GM21529 (cell line): ENCODE data around the gene A2ML1.
"Not testable (repeated sequence)": the region's sequence is repeated elsewhere in the genome, so short reads cannot be mapped to it uniquely, and the experiment has no call there.

ENCODE experiments used
- ATAC-seq: cut with Tn5 transposase; IDR thresholded peaks from one replicate; pipeline ENCODE4 v1.9.1; 2021; ENCODE audit not compliant: unreplicated experiment

Gene A2ML1

GRCh38 chr12:8816448-8817050 is 5.9 kb upstream of the A2ML1 start:
- no peak for ATAC-seq

DNA sequence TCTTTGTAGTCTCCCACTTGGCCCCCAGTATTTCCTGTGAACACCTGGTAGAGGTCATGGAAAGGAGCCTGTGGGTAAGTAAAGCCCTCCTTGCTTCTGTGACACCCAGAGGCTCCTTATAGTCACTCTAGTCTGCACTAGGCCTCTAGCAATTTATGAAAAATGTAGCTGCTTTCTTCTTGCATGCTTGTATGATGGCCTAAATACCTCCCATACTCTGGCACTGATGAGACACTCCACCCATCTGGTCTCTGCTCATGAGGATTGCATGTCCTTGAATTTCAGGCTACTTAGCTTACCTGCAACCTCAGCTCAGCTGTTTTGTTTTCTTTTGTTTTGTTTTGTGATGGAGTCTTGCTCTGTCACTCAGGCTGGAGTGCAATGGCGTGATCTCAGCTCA is 4.6 kb upstream of the A2ML1 start:
- ATAC-seq = no peak

GRCh38 chr12:8818526-8818925 is 3.9 kb upstream of the A2ML1 start:
- ATAC-seq = no peak

- no peak for ATAC-seq
These were observed 2.8 kb upstream of the A2ML1 start for GRCh38 chr12:8819666-8819980.

DNA sequence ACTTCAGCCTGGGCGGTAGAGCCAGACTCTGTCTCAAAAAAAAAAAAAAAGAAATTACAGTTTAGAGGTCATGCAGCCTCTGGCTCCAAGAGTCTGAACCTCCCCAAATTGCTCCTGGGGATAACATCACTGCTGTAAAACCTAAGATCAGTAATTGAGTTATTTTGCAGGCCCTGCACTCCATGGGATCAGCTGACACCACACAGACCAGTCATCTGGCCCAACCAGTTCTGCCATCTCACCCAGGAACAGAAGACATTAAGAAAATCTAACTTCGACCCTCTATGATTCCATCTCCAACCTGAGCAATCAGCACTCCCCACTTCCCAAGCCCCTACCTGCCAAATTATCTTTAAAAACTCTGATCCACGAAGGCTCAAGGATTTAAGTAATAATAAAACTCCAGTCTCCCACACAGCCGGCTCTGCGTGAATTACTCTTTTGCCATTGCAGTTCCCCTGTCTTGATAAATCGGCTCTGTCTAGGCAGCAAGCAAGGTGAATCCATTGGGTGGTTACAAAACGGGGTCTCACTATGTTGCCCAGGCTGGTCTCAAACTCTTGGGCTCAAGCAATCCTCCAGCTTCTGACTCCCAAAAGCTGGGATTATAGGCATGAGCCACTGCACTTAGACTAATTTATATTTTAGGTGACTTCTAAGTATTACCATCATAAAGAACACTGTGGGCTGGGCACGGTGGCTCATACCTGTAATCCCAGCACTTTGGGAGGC is 1.6 kb upstream of the A2ML1 start:
- ATAC-seq = not testable (repeated sequence)

DNA sequence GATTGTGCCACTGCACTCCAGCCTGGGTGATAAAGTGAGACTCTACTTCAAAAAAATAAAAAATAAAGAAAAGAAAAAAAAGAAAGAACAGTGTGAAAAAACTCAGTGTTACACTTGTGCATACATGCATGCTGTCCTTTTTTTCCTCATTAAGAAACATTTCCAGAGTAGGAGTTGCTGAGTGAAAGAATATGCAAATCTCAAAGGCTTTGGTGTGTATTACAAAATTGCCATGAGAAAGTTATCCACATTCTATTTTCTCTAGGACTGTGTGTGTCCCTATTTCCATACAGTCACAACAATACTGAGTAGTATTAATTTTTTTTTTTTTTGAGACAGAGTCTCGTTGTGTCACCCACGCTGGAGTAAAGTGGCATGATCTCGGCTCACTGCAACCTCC is 830 bp upstream of the A2ML1 start:
- no peak for ATAC-seq

GRCh38 chr12:8823565-8824300 is 1.3 kb downstream of the A2ML1 start:
- ATAC-seq = no peak

DNA sequence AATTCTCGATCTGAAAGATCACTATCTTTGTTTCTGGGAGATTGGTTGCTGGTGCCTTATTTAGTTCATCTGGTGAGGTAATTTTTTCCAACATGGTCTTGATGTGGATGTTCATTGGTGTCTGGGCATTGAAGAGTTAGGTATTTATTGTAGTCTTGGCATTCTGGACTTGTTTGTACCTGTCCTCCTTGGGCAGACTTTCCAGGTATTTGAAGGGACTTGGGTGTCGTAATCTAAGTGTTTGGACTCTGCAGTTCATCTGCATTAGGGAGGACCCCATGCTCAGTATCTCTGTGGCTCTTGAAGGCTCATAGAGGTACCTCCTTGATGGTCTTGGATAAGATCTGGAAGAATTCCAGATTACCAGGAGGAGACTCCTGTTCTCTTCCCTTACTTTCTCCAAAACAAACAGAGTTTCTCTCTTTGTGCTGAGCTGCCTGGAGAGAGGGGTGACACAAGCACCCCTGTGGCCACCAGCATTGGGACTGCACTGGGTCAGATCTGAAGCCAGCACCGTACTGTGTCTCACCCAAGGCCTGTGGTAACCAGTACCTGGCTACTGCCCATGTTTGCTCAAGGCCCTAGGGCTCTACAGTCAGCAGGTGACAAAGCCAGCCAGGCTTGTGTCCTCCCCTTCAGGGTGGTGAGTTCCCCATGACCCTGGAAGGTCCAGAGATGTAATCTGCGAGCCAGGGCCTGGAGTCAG is 5.3 kb downstream of the A2ML1 start:
- ATAC-seq = no peak

GRCh38 chr12:8828257-8829124 is 6.1 kb downstream of the A2ML1 start:
- ATAC-seq = no peak

GRCh38 chr12:8829125-8829518 is 6.7 kb downstream of the A2ML1 start:
- ATAC-seq = no peak

- no peak for ATAC-seq
These were observed 7.2 kb downstream of the A2ML1 start for GRCh38 chr12:8829621-8830020.

GRCh38 chr12:8831116-8831515 is 8.7 kb downstream of the A2ML1 start:
- ATAC-seq = no peak

DNA sequence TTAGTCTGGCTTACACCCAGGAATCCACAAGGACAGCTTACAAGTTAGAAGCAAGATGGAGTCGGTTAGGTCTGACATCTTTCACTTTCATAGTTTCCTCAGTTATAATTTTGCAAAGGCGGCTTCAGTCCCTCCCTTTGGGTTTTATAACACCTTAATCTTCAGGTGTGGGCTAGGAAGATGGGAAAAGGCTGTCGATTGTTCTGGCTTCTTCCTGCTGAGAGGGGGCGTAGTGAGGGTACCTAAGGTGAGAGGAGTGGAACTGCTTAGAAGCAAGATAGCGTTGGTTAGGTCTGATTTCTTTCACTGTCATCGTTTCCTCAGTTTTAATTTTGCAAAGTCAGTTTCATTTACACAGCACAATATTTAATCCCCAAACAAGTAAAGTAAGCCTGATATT is 10.1 kb downstream of the A2ML1 start:
- ATAC-seq = no peak

GRCh38 chr12:8834230-8834629 is 11.8 kb downstream of the A2ML1 start:
- ATAC-seq = no peak

DNA sequence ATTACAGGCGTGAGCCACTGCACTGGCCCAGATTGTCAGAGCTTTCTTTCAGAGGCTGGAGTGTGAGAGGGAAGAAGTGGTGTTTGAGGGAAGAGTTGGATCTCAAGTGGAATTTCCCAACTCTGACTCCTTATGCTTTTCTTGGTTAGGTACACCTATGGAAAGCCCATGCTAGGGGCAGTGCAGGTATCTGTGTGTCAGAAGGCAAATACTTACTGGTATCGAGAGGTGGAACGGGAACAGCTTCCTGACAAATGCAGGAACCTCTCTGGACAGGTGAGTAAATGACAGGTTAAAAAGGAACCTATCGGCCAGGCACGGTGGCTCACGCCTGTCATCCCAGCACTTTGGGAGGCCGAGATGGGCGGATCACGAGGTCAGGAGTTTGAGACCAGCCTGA is 14.9 kb downstream of the A2ML1 start:
- no peak for ATAC-seq

DNA sequence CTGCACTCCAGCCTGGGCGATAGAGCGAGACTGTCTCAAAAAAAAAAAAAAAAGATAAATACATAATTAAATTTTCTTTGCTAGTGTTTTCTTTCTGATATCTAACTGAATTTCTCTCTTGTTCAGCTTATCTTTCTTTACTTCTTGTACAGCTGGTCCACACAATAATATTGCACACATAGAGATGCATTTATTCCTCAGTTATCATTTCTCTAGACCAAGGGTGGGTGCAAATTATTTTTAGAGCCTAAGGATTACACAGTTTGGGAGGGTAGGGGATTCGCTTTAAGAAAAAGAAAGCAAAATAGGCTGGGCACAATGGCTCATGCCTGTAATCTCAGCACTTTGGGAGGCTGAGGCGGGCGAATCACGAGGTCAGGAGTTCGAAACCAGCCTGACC is 17.9 kb downstream of the A2ML1 start:
- no peak for ATAC-seq

GRCh38 chr12:8840938-8841633 is 18.7 kb downstream of the A2ML1 start:
- no peak for ATAC-seq

DNA sequence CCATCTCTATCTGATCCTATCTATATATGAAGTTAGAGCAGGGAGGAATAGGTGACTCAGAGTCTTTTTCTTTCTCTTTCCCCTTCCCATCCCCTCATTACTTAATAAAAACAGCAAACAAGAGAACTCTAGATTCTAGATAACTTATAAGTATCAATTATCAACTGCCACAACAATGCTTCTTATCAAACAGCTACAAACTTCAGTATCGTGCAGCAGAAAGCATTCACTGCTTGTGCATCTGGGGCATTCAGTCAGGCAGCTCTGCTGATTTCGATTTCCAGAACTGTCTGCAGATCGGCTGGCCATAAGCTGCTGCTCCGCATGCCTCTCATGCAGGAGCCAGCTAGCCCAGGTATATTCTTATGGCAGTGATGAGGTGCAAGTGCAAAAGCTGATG is 19.4 kb downstream of the A2ML1 start:
- ATAC-seq = no peak

DNA sequence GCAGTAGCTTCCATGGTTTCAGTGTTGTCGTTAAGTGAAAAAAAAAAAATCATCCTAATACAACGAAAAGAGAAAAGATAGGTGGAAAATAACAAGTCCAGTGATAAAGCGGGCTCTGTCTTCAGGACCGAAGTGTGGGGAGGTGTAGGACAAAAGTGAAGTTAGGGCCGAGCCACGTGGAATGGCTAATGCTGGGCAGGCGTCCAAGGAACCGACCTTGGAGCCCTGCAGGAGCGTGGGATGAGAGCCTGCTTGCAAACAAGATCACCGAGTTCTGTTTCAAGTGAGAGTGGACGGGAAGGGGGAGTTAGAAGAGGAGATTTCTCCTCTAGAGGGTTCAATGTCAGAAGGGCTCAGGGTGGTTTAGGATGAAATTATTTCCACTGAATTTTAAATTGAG is 22.2 kb downstream of the A2ML1 start:
- no peak for ATAC-seq

DNA sequence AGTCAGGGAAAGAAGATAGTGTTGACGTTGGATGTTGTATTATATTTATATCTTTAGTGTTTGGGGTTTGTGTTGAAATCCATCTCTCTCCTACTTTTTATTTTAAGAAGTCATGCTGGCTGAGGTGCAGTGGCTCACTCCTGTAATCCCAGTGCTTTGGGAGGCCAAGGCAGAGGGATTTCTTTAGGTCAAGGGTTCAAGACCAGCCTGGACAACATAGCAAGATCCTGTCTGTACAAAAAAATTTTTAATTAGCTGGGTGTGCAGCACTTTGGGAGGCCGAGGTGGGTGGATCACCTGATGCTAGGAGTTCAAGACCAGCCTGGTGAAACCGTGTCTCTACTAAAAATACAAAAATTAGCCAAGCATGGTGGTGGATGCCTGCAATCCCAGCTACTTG is 23.9 kb downstream of the A2ML1 start:
- ATAC-seq = no peak
